ENCODE data around the gene MTREX. TPM values are rescaled to one million over a fixed set of nuclear protein-coding genes. Genes with fewer than 3 reads are reported as not detected.
"Not testable (repeated sequence)": the region's sequence is repeated elsewhere in the genome, so short reads cannot be mapped to it uniquely, and the experiment has no call there.

Gene MTREX
- polyA plus RNA-seq, 1 experiment, result 11.7 TPM

DNA sequence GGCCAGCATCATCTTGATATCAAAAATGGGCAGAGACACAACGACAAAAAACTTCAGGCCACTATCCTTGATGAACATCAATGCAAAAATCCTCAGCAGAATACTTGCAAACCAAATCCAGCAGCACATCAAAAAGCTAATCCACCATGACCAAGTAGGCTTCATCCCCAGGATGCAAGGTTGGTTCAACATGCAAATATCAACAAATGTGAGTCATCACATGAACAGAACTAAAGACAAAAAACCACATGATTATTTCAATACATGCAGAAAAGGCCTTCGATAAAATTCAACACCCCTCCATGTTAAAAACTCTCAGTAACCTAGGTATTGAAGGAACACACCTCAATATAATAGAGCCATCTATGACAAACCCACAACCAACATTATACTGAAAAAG lies 8.5 kb downstream of the MTREX start:
- TF ChIP-seq, protein P1, sequence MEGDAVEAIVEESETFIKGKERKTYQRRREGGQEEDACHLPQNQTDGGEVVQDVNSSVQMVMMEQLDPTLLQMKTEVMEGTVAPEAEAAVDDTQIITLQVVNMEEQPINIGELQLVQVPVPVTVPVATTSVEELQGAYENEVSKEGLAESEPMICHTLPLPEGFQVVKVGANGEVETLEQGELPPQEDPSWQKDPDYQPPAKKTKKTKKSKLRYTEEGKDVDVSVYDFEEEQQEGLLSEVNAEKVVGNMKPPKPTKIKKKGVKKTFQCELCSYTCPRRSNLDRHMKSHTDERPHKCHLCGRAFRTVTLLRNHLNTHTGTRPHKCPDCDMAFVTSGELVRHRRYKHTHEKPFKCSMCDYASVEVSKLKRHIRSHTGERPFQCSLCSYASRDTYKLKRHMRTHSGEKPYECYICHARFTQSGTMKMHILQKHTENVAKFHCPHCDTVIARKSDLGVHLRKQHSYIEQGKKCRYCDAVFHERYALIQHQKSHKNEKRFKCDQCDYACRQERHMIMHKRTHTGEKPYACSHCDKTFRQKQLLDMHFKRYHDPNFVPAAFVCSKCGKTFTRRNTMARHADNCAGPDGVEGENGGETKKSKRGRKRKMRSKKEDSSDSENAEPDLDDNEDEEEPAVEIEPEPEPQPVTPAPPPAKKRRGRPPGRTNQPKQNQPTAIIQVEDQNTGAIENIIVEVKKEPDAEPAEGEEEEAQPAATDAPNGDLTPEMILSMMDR (IDR thresholded peaks at IDR 0.05; ENCODE audit: insufficient read depth, low read depth, low read length), result no peak
- ChIA-PET CTCF (no interaction called here), POLR2A (no interaction called here)
- DNase-seq (ENCODE audit: low read depth), result no peak
- Histone ChIP-seq H3K36me3 (ENCODE audit: control insufficient read depth, insufficient read depth, low read length) (no peaks in the 10 kb centered on the region), H3K4me3 (ENCODE audit: low read depth, low read length) (no peak overlapping the region), H3K27me3 (ENCODE audit: control insufficient read depth, insufficient read depth, low read length) (no peaks in the 10 kb centered on the region)

DNA sequence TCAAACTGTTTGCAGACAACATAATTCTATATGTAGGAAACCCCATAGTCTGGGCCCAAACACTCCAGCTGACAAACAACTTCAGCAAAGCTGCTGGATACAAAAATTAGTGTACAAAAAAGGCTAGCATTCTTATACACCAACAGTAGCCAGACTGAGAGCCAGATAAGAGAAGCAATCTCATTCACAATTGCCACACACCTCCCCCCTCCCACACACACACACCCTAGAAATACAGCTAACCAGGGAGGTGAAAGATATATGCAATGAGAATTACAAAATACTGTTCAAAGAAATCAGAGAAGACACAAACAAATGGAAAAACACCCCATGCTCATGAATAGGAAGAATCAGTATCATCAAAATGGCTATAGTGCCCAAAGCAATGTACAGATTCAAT lies 9.0 kb downstream of the MTREX start:
- TF ChIP-seq, protein P1 (IDR thresholded peaks at IDR 0.05; ENCODE audit: insufficient read depth, low read depth, low read length), result no peak
- Histone ChIP-seq H3K27me3 (ENCODE audit: control insufficient read depth, insufficient read depth, low read length) (no peaks in the 10 kb centered on the region), H3K36me3 (ENCODE audit: control insufficient read depth, insufficient read depth, low read length) (no peaks in the 10 kb centered on the region), H3K4me3 (ENCODE audit: low read depth, low read length) (no peak overlapping the region)
- DNase-seq (ENCODE audit: low read depth), result no peak
- ChIA-PET CTCF (interaction anchor here (0.6 to 0.7 kb wide), 2 partner anchors 376 to 675 kb away, joined by 3 to 4 read pairs; no protein-coding TSS in a partner anchor), POLR2A (no interaction called here)

DNA sequence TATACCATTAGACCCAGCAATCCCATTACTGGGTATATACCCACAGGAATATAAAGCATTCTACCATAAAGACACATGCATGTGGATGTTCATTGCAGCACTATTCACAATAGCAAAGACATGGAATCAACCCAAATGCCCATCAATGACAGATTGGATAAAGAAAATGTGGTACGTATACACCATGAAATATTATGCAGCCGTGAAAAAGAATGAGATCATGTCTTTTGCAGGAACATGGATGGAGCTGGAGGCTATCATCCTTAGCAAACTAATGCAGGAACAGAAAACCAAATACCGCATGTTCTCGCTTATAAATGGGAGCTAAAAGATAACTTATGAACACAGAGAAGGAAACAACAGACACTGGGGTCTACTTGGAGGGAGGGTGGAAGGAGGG lies 10.4 kb downstream of the MTREX start:
- H3K27me3 ChIP-seq (ENCODE audit: control insufficient read depth, insufficient read depth, low read length); H3K36me3 ChIP-seq (ENCODE audit: control insufficient read depth, insufficient read depth, low read length); H3K4me3 ChIP-seq (ENCODE audit: low read depth, low read length); DNase-seq (ENCODE audit: low read depth); POLR2A ChIA-PET: not testable (repeated sequence)
- CTCF ChIA-PET, result interaction anchor here (0.5 kb wide), 1 partner anchor 22 kb away, joined by 3 read pairs; no protein-coding TSS in a partner anchor

DNA sequence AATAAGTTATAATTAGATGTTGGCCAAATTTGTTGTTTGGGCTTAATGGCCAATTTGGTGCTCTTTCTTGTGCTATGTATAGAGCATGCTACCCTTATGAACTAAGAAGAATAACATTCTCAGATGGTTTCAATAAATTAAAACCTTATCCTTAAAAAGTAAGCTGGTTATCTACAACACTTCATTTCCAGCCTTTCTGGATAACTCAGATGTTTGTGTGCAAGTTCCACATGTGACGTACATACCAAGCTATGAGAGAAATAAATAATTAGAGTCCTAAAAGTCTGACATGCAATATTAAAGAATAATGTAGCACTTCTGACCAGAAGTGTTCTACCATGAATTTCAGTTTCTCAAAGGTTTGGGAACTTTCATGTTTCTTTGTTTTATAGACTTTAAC lies 11.7 kb downstream of the MTREX start:
- TF ChIP-seq, protein P1 (IDR thresholded peaks at IDR 0.05; ENCODE audit: insufficient read depth, low read depth, low read length), result no peak
- DNase-seq (ENCODE audit: low read depth), result no peak
- Histone ChIP-seq H3K36me3 (ENCODE audit: control insufficient read depth, insufficient read depth, low read length) (no peaks in the 10 kb centered on the region), H3K4me3 (ENCODE audit: low read depth, low read length) (no peak overlapping the region), H3K27me3 (ENCODE audit: control insufficient read depth, insufficient read depth, low read length) (no peaks in the 10 kb centered on the region)
- CTCF ChIA-PET, result no interaction called here
- POLR2A ChIA-PET, result no interaction called here

DNA sequence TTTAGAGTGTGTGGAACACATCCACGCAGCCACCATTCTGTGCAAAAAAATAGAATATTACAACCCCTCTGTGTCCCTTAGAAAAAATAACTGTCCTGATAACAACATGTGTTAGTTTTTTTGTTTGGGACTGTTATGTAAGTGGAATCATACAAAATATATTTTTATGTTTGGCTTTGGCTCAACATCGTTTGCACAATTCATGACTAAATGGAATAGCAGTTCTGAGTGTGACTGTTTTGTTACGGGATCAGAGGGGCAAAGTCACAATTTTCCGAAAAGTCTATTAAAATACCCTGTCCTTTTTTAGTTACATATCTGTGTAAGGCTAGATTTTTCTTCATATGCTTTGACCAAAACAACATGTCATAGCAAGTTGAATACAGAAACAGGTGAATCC lies 12.8 kb downstream of the MTREX start:
- Histone ChIP-seq H3K27me3 (ENCODE audit: control insufficient read depth, insufficient read depth, low read length) (no peaks in the 10 kb centered on the region), H3K4me3 (ENCODE audit: low read depth, low read length) (no peak overlapping the region), H3K36me3 (ENCODE audit: control insufficient read depth, insufficient read depth, low read length) (no peaks in the 10 kb centered on the region)
- POLR2A ChIA-PET, result no interaction called here
- no peak for DNase-seq (ENCODE audit: low read depth)
- CTCF ChIA-PET, result no interaction called here
- TF ChIP-seq, protein P1 (IDR thresholded peaks at IDR 0.05; ENCODE audit: insufficient read depth, low read depth, low read length), result no peak

- CTCF ChIA-PET, result interaction anchor here (1.1 to 2.8 kb wide), 4 partner anchors 11 to 368 kb away, joined by 3 to 10 read pairs (median 6); no protein-coding TSS in a partner anchor
- H3K27me3 ChIP-seq (ENCODE audit: control insufficient read depth, insufficient read depth, low read length), result no peaks in the 10 kb centered on the region
- no peak for DNase-seq (ENCODE audit: low read depth)
- H3K4me3 ChIP-seq (ENCODE audit: low read depth, low read length), result no peak overlapping the region
- POLR2A ChIA-PET, result no interaction called here
- TF ChIP-seq, protein P1 (IDR thresholded peaks at IDR 0.05; ENCODE audit: insufficient read depth, low read depth, low read length), result no peak
- H3K36me3 ChIP-seq (ENCODE audit: control insufficient read depth, insufficient read depth, low read length), result no peaks in the 10 kb centered on the region
Observed at GRCh38 chr5:55324006-55324405, 16.2 kb downstream of the MTREX start.

Data from BJ (cell line).